Lower leg skin (tissue), 3 donors: ENCODE data around the gene ARID1B.

ENCODE experiments used
- POLR2A ChIP-seq, 2 donors: fragments of 450-650 bp; IDR thresholded peaks; one replicate each; pipeline ENCODE4 v1.6.1; 2016 to 2017; ENCODE audit warnings: antibody characterized with exemption in 2 of 2, mild to moderate bottlenecking in 1 of 2, moderate library complexity in 1 of 2
- TF ChIP-seq, protein P1 (sequence below), 3 donors: fragments of 450-650 bp; IDR thresholded peaks; one replicate each; pipeline ENCODE4 v1.5.1; 2016; ENCODE audit warnings: antibody characterized with exemption in 3 of 3, mild to moderate bottlenecking in 3 of 3, moderate library complexity in 2 of 3

GRCh38 chr6:157249826-157250225, 472.6 kb downstream of the ARID1B start:
- TF ChIP-seq, protein P1, sequence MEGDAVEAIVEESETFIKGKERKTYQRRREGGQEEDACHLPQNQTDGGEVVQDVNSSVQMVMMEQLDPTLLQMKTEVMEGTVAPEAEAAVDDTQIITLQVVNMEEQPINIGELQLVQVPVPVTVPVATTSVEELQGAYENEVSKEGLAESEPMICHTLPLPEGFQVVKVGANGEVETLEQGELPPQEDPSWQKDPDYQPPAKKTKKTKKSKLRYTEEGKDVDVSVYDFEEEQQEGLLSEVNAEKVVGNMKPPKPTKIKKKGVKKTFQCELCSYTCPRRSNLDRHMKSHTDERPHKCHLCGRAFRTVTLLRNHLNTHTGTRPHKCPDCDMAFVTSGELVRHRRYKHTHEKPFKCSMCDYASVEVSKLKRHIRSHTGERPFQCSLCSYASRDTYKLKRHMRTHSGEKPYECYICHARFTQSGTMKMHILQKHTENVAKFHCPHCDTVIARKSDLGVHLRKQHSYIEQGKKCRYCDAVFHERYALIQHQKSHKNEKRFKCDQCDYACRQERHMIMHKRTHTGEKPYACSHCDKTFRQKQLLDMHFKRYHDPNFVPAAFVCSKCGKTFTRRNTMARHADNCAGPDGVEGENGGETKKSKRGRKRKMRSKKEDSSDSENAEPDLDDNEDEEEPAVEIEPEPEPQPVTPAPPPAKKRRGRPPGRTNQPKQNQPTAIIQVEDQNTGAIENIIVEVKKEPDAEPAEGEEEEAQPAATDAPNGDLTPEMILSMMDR (IDR thresholded peaks at IDR 0.05): no peak
- TF ChIP-seq POLR2A (IDR thresholded peaks at IDR 0.05): no peak
